Tongue (tissue), 2 donors: ENCODE measurements around the gene GPR15. TPM values are rescaled to one million over a fixed set of nuclear protein-coding genes. Genes with fewer than 3 reads are reported as not detected.

Source experiments
- DNase-seq: peaks from one replicate; pipeline ENCODE4 v3.0.0-alpha.2; 2015
- total RNA-seq: library from RNA; depleted of rRNA; stranded (reverse); fragments of >200 nt; gene quantifications from one replicate; pipeline ENCODE4 v1.2.3, GENCODE V29; 2014

GPR15 gene
- total RNA-seq, 1 donor from 2014 or later = not detected

GRCh38 chr3:98530676-98531075, 1.1 kb upstream of the GPR15 start:
- no peak for DNase-seq

- DNase-seq = no peak
Observed at GRCh38 chr3:98532275-98532637, 478 bp downstream of the GPR15 start.

GRCh38 chr3:98532709-98533571, 1.2 kb downstream of the GPR15 start:
- DNase-seq = no peak

- no peak for DNase-seq
Observed at GRCh38 chr3:98534168-98534567, 2.4 kb downstream of the GPR15 start.

GRCh38 chr3:98534734-98535133, 3.0 kb downstream of the GPR15 start:
- DNase-seq = no peak

GRCh38 chr3:98536456-98537017, 4.8 kb downstream of the GPR15 start:
- DNase-seq = no peak

- no peak for DNase-seq
Observed at GRCh38 chr3:98540346-98540745, 8.6 kb downstream of the GPR15 start.

GRCh38 chr3:98541695-98542094, 9.9 kb downstream of the GPR15 start:
- DNase-seq = no peak

GRCh38 chr3:98542623-98543022, 10.8 kb downstream of the GPR15 start:
- DNase-seq = no peak

- DNase-seq = no peak
Observed at GRCh38 chr3:98545940-98546339, 14.2 kb downstream of the GPR15 start.

- DNase-seq = no peak
Observed at GRCh38 chr3:98548544-98548943, 16.8 kb downstream of the GPR15 start.

- DNase-seq = no peak
Observed at GRCh38 chr3:98550833-98551232, 19.1 kb downstream of the GPR15 start.

- DNase-seq = no peak
Observed at GRCh38 chr3:98551236-98551635, 19.5 kb downstream of the GPR15 start.

GRCh38 chr3:98551754-98552153, 20.0 kb downstream of the GPR15 start:
- no peak for DNase-seq

- DNase-seq = no peak
Observed at GRCh38 chr3:98552232-98553020, 20.6 kb downstream of the GPR15 start.

- no peak for DNase-seq
Observed at GRCh38 chr3:98553021-98553563, 21.3 kb downstream of the GPR15 start.

GRCh38 chr3:98553753-98554152, 22.0 kb downstream of the GPR15 start:
- peak; percentile 7 for DNase-seq

- DNase-seq = no peak
Observed at GRCh38 chr3:98554580-98554979, 22.8 kb downstream of the GPR15 start.

GRCh38 chr3:98555025-98555379, 23.2 kb downstream of the GPR15 start:
- DNase-seq = no peak

GRCh38 chr3:98556164-98557130, 24.7 kb downstream of the GPR15 start:
- DNase-seq = no peak

GRCh38 chr3:98557324-98558010, 25.7 kb downstream of the GPR15 start:
- DNase-seq = no peak
